ENCODE data around the gene FOXI1. TPM values are rescaled to one million over a fixed set of nuclear protein-coding genes. Genes with fewer than 3 reads are reported as not detected.

FOXI1 gene
- total and polyA plus RNA-seq, 2 of the 13 experiments (the other 11 are each of a cell fraction or from before 2014, with no cell fraction given) = not detected

GRCh38 chr5:170151097-170151831, 45.6 kb downstream of the FOXI1 start (continued):
- TF ChIP-seq ELK4 (CRISPR knock-in tag; IDR thresholded peaks at IDR 0.05; ENCODE audit: borderline replicate concordance) (no peak), ZNF614 (CRISPR knock-in tag; IDR thresholded peaks at IDR 0.05; ENCODE audit: borderline replicate concordance) (no peak), ZNF709 (CRISPR knock-in tag; IDR thresholded peaks at IDR 0.05) (no peak), HOXD1 (CRISPR knock-in tag; IDR thresholded peaks at IDR 0.05) (no peak), POGZ (CRISPR knock-in tag; IDR thresholded peaks at IDR 0.05) (no peak), HMG20B (CRISPR knock-in tag; conservative IDR thresholded peaks at IDR 0.05) (no peak), KDM4B (CRISPR knock-in tag; IDR thresholded peaks at IDR 0.05) (no peak), RFX1 (IDR thresholded peaks at IDR 0.05) (no peak), SOX13 (IDR thresholded peaks at IDR 0.05) (no peak), SOX13 (CRISPR knock-in tag; conservative IDR thresholded peaks at IDR 0.05 in 1 of 2, IDR thresholded peaks at IDR 0.05 in 1 of 2) (no peak), RXRB (CRISPR knock-in tag; IDR thresholded peaks at IDR 0.05; ENCODE audit: borderline replicate concordance) (no peak), BORCS8-MEF2B (CRISPR knock-in tag; IDR thresholded peaks at IDR 0.05) (no peak), SP2 (CRISPR knock-in tag; IDR thresholded peaks at IDR 0.05) (no peak), NFE2L2 (IDR thresholded peaks at IDR 0.05; ENCODE audit: low read length) (0 out of 2 replicates have a peak, but pooled peaks have one; percentile 23), FOSL2 (CRISPR knock-in tag; IDR thresholded peaks at IDR 0.05) (peak; percentile 47), CSRNP2 (CRISPR knock-in tag; conservative IDR thresholded peaks at IDR 0.05; ENCODE audit: low read depth) (no peak), ZKSCAN8 (CRISPR knock-in tag; IDR thresholded peaks at IDR 0.05; ENCODE audit: borderline replicate concordance) (no peak), FOXC1 (CRISPR knock-in tag; IDR thresholded peaks at IDR 0.05; ENCODE audit: borderline replicate concordance) (no peak), ZKSCAN5 (CRISPR knock-in tag; IDR thresholded peaks at IDR 0.05) (no peak), ZNF136 (CRISPR knock-in tag; IDR thresholded peaks at IDR 0.05; ENCODE audit: low read depth) (no peak), TBX2 (CRISPR knock-in tag; IDR thresholded peaks at IDR 0.05; ENCODE audit: borderline replicate concordance) (no peak), TEAD3 (CRISPR knock-in tag; optimal IDR thresholded peaks at IDR 0.05; ENCODE audit: borderline replicate concordance) (peak; percentile 60), AGO2 (optimal IDR thresholded peaks at IDR 0.05; ENCODE audit: low read depth, low read length) (no peak), NFE2 (CRISPR knock-in tag; IDR thresholded peaks at IDR 0.05) (peak; percentile 55; the same call in 1 of the 2 replicates), YY1 (IDR thresholded peaks at IDR 0.05; ENCODE audit: insufficient read depth, insufficient replicate concordance, low read depth, low read length) (no peak), GLI4 (CRISPR knock-in tag; IDR thresholded peaks at IDR 0.05; ENCODE audit: borderline replicate concordance) (no peak)

All from HepG2 (cell line).